Pancreas (tissue), 10 donors: ENCODE results near the gene KDM2B. TPM values are rescaled to one million over a fixed set of nuclear protein-coding genes. Genes with fewer than 3 reads are reported as not detected.
"Not testable (repeated sequence)": the region's sequence is repeated elsewhere in the genome, so short reads cannot be mapped to it uniquely, and the experiment has no call there.

Experiments
- ATAC-seq, 4 donors: fragments of 200-7000 bp; cut with Tn5 transposase; one replicate each; pipeline versions ENCODE4 v1.8.0 to v1.9.1; 2020; ENCODE audit warnings: mild to moderate bottlenecking in 4 of 4, moderate library complexity in 4 of 4
- DNase-seq, 6 donors: peaks; one replicate each; pipeline ENCODE4 v3.0.0-alpha.2; 2020
- FAIRE-seq: peaks from 2 replicates; lab custom pipeline; 2012; peaks lifted over from hg19 to GRCh38; lab: Jason Lieb, UNC
- H3K27ac ChIP-seq, 4 donors: fragments of 200-600 bp; sonication (generic); 1 replicate in 3 of 4; 2 replicates in 1 of 4; pipeline versions ENCODE4 v1.5.0 to v1.8.0; 2020
- H3K27me3 ChIP-seq, 4 donors: fragments of 200-600 bp; one replicate each; pipeline ENCODE4 v1.8.0; 2021
- H3K36me3 ChIP-seq, 3 donors: fragments of 200-600 bp; sonication (generic) in 1 of 3; one replicate each; pipeline versions ENCODE4 v1.5.0 to v1.8.0; 2020 to 2021
- H3K4me1 ChIP-seq, 3 donors: fragments of 200-600 bp; one replicate each; pipeline ENCODE4 v1.8.0; 2021
- H3K4me3 ChIP-seq, 4 donors: fragments of 200-600 bp; sonication (generic) in 2 of 4; one replicate each; pipeline versions ENCODE4 v1.5.0 to v1.8.0; 2020 to 2021
- H3K9me3 ChIP-seq, 4 donors: fragments of 200-600 bp; one replicate each; pipeline ENCODE4 v1.8.0; 2021
- WGBS, 2 donors: extraction: QIAGEN DNeasy Blood & Tissue Kit; methylation state at CpG; one replicate each; pipeline ENCODE4 v1.1.7; 2013; 5-methylcytosine and 5-hydroxymethylcytosine counted together
- intact Hi-C, 3 donors: fragments of 100-400 bp; cut with DNase I; formaldehyde crosslinking; loops; one replicate each; pipeline versions ENCODE4 v1.11.1 to v1.14.2; 2022
- polyA plus RNA-seq, 2 donors: library from polyadenylated mRNA; stranded (reverse); fragments of 200-250 nt; gene quantifications; one replicate each; pipeline ENCODE4 v1.2.3, GENCODE V29; 2013
- total RNA-seq, 6 donors: library from RNA; stranded (reverse); fragmentation: NEBNext Ultra II Directional in 4 of 6; extraction: Animal tissue kit (Norgen Biotek cat#: 25700) in 4 of 6; gene quantifications; one replicate each; pipeline versions ENCODE4 v1.2.1 to v1.2.4, GENCODE V29; 2021 to 2023
- TF ChIP-seq, protein P1 (sequence below), 4 donors: fragments of 200-600 bp; sonication (generic) in 3 of 4; IDR thresholded peaks; one replicate each; pipeline versions ENCODE4 v1.5.0 to v1.8.0; 2021; ENCODE audit warnings: antibody characterized with exemption in 4 of 4
- donor health status: healthy with polysubstance abuse.
- donor health status: DM: no; HTN: no; CAD: no; lungs with moderate emphysema.
- donor health status: DM: no; HTN: no; CAD: no.
- donor health status: control.
- donor health status: control.
- donor health status: Bipolar disorder and iron deficiency.
- donor health status: DM: yes; HTN: yes; CAD: no.
- donor health status: DM: no; HTN: no; CAD: no.
- donor health status: DM: no; HTN: no; CAD: no.
- donor health status: DM: yes; HTN: yes; CAD: no.

Gene KDM2B
- total and polyA plus RNA-seq, 8 donors: 7.4 to 21.7 (median 10.3) TPM

DNA sequence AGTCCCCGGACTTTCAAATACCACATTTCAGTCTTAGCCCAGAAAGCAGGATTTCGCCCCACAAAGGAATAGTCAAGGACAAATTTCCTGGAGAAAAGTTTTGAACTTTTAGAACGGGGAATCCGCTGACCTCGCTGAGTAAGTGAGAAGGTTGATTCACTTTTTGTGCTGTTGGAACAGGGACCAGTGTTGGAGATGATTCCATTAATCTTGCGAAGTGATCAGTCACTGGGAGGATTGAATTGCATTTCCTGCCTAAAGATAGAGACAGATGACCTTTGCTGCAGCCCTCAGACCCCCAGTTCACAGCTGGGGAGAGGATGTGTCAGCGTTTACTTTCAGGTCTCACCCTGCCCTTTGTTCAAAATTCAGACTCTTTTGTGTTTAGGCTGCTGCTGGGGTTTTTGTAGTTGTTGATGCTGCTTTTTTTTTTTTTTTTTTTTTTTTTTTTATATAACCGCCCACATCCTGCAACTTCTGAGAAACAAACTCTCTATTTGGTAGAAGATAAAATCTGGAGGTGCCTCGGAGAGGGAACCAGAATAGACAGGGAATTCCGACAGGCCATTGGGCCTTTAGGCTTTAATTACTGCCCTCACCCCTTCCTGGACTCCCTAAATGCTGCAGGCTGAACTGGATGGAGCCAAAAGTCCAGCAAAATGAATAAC lies 9.8 kb upstream of the KDM2B start:
- no peaks in the 10 kb centered on the region for H3K27me3 ChIP-seq
- no peaks in the 10 kb centered on the region for H3K9me3 ChIP-seq
- ATAC-seq: peak in 3 of 4 donors; percentile 8 to 41 (median 40)
- 62 to 72% methylated on average over 10 of the region's 10 CpGs for WGBS, 2 donors
- TF ChIP-seq, protein P1, sequence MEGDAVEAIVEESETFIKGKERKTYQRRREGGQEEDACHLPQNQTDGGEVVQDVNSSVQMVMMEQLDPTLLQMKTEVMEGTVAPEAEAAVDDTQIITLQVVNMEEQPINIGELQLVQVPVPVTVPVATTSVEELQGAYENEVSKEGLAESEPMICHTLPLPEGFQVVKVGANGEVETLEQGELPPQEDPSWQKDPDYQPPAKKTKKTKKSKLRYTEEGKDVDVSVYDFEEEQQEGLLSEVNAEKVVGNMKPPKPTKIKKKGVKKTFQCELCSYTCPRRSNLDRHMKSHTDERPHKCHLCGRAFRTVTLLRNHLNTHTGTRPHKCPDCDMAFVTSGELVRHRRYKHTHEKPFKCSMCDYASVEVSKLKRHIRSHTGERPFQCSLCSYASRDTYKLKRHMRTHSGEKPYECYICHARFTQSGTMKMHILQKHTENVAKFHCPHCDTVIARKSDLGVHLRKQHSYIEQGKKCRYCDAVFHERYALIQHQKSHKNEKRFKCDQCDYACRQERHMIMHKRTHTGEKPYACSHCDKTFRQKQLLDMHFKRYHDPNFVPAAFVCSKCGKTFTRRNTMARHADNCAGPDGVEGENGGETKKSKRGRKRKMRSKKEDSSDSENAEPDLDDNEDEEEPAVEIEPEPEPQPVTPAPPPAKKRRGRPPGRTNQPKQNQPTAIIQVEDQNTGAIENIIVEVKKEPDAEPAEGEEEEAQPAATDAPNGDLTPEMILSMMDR (IDR thresholded peaks at IDR 0.05): no peak
- intact Hi-C loops: no loop called here
- H3K4me3 ChIP-seq: peak overlapping the region in 1 of 4 donors; percentile 47
- H3K27ac ChIP-seq: peak overlapping the region in 2 of 4 donors; percentile 61 to 70
- FAIRE-seq: no peak
- H3K36me3 ChIP-seq: no peaks in the 10 kb centered on the region
- DNase-seq: no peak
- H3K4me1 ChIP-seq: no peaks in the 10 kb centered on the region

DNA sequence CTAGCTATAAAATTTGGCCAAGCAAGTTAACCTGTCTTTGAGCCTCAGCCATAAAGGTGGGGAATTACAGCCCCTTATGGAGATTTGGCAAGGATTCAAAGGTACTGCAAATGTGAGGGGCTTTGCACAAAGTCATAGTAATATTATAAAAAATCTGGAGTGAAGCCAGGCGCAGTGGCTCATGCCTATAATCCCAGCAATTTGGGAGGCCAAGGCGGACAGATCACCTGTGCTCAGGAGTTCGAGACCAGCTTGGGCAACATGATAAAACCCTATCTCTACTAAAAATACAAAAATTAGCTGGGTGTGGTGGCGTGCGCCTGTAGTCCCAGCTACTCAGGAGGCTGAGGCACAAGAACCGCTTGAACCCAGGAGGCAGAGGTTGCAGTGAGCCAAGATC lies 4.1 kb upstream of the KDM2B start:
- FAIRE-seq, ATAC-seq, H3K27ac ChIP-seq, H3K27me3 ChIP-seq, H3K36me3 ChIP-seq, H3K4me3 ChIP-seq, DNase-seq, H3K9me3 ChIP-seq, intact Hi-C loops: not testable (repeated sequence)
- H3K4me1 ChIP-seq: peaks cover 0 to 14% (median 0%) of the 10 kb centered on the region in 3 donors
- WGBS, 2 donors: 94 to 96% methylated on average over 6 of the region's 6 CpGs

DNA sequence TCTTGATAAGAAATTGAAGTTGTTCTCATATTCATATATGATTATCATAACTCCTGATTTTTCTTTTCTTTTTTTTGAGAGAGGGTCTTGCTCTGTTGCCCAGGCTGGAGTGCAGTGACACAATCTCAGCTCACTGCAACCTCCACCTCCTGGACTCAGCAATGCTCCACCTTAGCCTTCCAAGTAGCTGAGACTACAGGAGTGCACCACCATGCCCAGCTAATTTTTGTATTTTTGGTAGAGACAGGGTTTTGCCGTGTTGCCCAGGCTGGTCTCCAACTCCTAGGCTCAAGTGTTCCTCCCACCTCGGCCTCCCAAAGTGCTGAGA lies 2.5 kb upstream of the KDM2B start:
- intact Hi-C loops, H3K27me3 ChIP-seq, DNase-seq, FAIRE-seq, H3K4me3 ChIP-seq, H3K27ac ChIP-seq, ATAC-seq, H3K36me3 ChIP-seq, H3K9me3 ChIP-seq: not testable (repeated sequence)
- WGBS, 2 donors: 87 to 88% methylated on average over 2 of the region's 2 CpGs
- H3K4me1 ChIP-seq: peaks cover 0 to 15% (median 0%) of the 10 kb centered on the region in 3 donors

DNA sequence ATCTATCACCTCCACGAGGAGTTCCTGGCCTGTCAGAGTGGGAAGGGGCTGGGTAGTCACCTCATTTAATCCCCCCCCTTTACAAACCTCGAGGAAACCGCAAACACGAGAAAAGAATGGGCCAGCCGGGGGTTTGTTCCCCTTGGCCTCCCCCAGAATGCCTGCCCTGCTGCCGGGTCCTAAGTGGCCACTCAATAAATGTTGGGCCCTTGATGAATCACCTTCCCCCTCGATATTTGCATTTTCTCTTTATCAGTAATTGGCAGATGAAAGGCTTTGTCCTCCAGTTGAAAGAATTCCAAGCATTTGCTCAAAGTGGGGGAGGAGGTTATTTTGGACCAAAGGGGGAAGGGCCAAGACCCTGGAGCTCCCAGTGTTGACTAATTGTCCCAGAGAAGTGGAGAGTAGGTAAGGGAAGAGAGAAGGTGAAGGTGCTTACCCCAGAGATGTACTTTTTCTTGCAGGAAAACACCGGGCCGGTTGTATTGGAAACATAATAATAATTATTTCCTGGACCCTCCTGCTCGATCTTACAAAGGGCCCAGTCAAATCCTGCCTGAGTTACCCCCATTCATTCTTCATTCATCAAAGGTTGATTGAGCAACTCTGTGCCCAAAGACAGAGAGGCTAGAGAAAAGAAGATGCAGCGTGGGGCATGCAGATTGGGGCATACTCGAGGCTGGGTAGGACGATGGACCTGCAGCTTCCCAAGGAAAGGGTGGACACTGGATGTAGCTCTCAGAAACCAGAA lies 1.9 kb upstream of the KDM2B start:
- WGBS, 2 donors: 55% methylated on average over 13 of the region's 13 CpGs

DNA sequence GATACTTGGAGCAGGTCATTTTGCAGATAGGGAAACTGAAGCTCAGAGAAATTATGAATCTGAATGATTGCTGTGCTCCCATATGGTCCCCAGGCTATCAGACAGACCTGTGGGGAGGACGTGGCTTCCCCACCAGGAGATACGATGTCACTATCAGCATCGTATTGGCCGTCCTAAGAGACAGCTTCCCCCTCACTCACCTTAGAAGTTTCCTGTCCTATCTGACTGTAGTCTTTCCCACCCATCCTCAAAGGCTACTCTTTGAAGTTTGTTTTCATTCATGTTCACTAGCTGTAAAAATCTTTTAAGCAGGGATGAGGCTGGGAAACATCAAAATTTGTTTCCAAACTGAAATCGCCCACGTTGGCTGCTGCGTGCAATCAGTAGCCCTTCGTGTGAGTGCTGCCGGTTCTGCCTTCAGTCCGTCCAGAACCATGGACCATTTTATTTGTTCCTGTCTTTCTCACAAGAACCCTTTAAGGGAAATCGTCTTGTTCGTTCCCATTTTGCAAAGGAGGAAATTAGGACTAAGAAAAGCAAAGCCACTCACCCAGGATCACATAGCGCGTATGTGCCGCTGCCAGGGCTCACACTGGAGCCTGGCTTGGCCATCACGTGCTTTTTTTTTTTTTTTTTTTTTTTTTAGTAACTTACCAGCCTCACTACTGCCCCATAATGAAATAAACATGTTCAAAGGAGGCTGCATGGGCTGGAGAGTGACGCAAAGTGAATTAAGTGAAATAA lies 1.0 kb upstream of the KDM2B start:
- TF ChIP-seq, protein P1 (IDR thresholded peaks at IDR 0.05): no peak
- no peaks in the 10 kb centered on the region for H3K9me3 ChIP-seq
- H3K27ac ChIP-seq: peak overlapping the region in 2 of 4 donors; percentile 80
- no peaks in the 10 kb centered on the region for H3K27me3 ChIP-seq
- FAIRE-seq (no peak), DNase-seq (peak in 4 of 6 donors; percentile 25 to 36 (median 26)), ATAC-seq (peak; percentile 26 to 51 (median 34))
- H3K4me3 ChIP-seq: peak overlapping the region in 1 of 4 donors; percentile 74
- WGBS, 2 donors: 41 to 45% methylated on average over 17 of the region's 17 CpGs
- H3K36me3 ChIP-seq: no peaks in the 10 kb centered on the region
- intact Hi-C loops: no loop called here
- peaks cover 0 to 26% (median 0%) of the 10 kb centered on the region in 3 donors for H3K4me1 ChIP-seq

More for the DNA sequence above, 1.9 kb upstream of the KDM2B start:
- Histone ChIP-seq H3K4me1 (peaks cover 0 to 21% (median 0%) of the 10 kb centered on the region in 3 donors), H3K27ac (peak overlapping the region in 1 of 4 donors; percentile 33), H3K4me3 (no peak overlapping the region), H3K9me3 (no peaks in the 10 kb centered on the region), H3K27me3 (no peaks in the 10 kb centered on the region), H3K36me3 (no peaks in the 10 kb centered on the region)
- no peak for DNase-seq
- TF ChIP-seq, protein P1 (IDR thresholded peaks at IDR 0.05): no peak
- no peak for ATAC-seq
- no peak for FAIRE-seq
- intact Hi-C loops: no loop called here
